DOHH2 (cell line): Measurements from ENCODE around the gene DOHH.

Source experiments
- H3F3A ChIP-seq: fragments of 200-600 bp; sonication (generic), shearing (Covaris generic); 2 replicates; pipeline ENCODE4 v1.6.0; 2016; ENCODE audit warnings: antibody characterized with exemption, mild to moderate bottlenecking; ENCODE audit not compliant: control insufficient read depth, insufficient read depth
- H3K27ac ChIP-seq: fragments of 200-600 bp; sonication (generic); 2 replicates; pipeline ENCODE4 v1.5.1; 2014; ENCODE audit warnings: low read depth, mild to moderate bottlenecking, low read length, moderate library complexity
- H3K27me3 ChIP-seq: fragments of 200-600 bp; sonication (generic); 2 replicates; pipeline ENCODE4 v1.6.1; 2014; ENCODE audit warnings: mild to moderate bottlenecking, low read length, mixed read lengths; ENCODE audit not compliant: control insufficient read depth
- H3K36me3 ChIP-seq: fragments of 200-600 bp; sonication (generic); 2 replicates; pipeline ENCODE4 v1.6.1; 2014; ENCODE audit warnings: mild to moderate bottlenecking, low read length, moderate library complexity, mixed read lengths; ENCODE audit not compliant: control insufficient read depth
- H3K4me1 ChIP-seq: fragments of 200-600 bp; sonication (generic); 2 replicates; pipeline ENCODE4 v1.6.1; 2014; ENCODE audit warnings: mild to moderate bottlenecking, low read length, mixed read lengths; ENCODE audit not compliant: control insufficient read depth
- H3K4me2 ChIP-seq: fragments of 200-600 bp; sonication (generic); 2 replicates; pipeline ENCODE4 v1.6.0; 2014; ENCODE audit warnings: mild to moderate bottlenecking, low read length, moderate library complexity
- H3K4me3 ChIP-seq: fragments of 200-600 bp; sonication (generic); 2 replicates; pipeline ENCODE4 v1.5.1; 2014; ENCODE audit warnings: mild to moderate bottlenecking, low read length, mixed read lengths
- H3K79me2 ChIP-seq: fragments of 200-600 bp; sonication (generic); 2 replicates; pipeline ENCODE4 v1.6.1; 2014; ENCODE audit warnings: mild to moderate bottlenecking, low read length, mixed read lengths; ENCODE audit not compliant: control insufficient read depth
- H3K9me2 ChIP-seq: fragments of 200-600 bp; sonication (generic); replicated peaks from 2 replicates; pipeline ENCODE4 v1.6.1; 2014; ENCODE audit warnings: mild to moderate bottlenecking, low read length, mixed read lengths; ENCODE audit not compliant: control insufficient read depth
- H3K9me3 ChIP-seq: fragments of 200-600 bp; sonication (generic); 2 replicates; pipeline ENCODE4 v1.6.1; 2014; ENCODE audit warnings: antibody characterized with exemption, low read length, mixed read lengths; ENCODE audit not compliant: control insufficient read depth, insufficient read depth
- H4K20me1 ChIP-seq: fragments of 200-600 bp; sonication (generic); 2 replicates; pipeline ENCODE4 v1.6.0; 2014; ENCODE audit warnings: low read depth, mild to moderate bottlenecking, antibody characterized with exemption, low read length, moderate library complexity; ENCODE audit not compliant: control insufficient read depth, insufficient read depth
- EZH2phosphoT487 ChIP-seq: fragments of 200-600 bp; sonication (generic); IDR thresholded peaks from 2 replicates; pipeline ENCODE4 v1.6.1; 2017; ENCODE audit warnings: borderline replicate concordance, mild to moderate bottlenecking, antibody characterized with exemption, low read length, moderate library complexity, mixed read lengths
- TF ChIP-seq, protein P1 (sequence below): fragments of 200-600 bp; sonication (generic); IDR thresholded peaks from one replicate; pipeline ENCODE4 v1.5.1; 2014; ENCODE audit warnings: antibody characterized with exemption, mild to moderate bottlenecking, low read depth, low read length; ENCODE audit not compliant: poor library complexity, severe bottlenecking

Gene DOHH

GRCh38 chr19:3534375-3535234 lies 34.1 kb upstream of the DOHH start:
- H3K79me2 ChIP-seq: no peaks in the 10 kb centered on the region
- TF ChIP-seq, protein P1, sequence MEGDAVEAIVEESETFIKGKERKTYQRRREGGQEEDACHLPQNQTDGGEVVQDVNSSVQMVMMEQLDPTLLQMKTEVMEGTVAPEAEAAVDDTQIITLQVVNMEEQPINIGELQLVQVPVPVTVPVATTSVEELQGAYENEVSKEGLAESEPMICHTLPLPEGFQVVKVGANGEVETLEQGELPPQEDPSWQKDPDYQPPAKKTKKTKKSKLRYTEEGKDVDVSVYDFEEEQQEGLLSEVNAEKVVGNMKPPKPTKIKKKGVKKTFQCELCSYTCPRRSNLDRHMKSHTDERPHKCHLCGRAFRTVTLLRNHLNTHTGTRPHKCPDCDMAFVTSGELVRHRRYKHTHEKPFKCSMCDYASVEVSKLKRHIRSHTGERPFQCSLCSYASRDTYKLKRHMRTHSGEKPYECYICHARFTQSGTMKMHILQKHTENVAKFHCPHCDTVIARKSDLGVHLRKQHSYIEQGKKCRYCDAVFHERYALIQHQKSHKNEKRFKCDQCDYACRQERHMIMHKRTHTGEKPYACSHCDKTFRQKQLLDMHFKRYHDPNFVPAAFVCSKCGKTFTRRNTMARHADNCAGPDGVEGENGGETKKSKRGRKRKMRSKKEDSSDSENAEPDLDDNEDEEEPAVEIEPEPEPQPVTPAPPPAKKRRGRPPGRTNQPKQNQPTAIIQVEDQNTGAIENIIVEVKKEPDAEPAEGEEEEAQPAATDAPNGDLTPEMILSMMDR: no peak
- TF ChIP-seq EZH2phosphoT487: no peak
- H3K4me2 ChIP-seq: no peak overlapping the region
- H3F3A ChIP-seq: no peaks in the 10 kb centered on the region
- no peaks in the 10 kb centered on the region for H3K4me1 ChIP-seq
- peaks cover 52% of the 10 kb centered on the region for H3K36me3 ChIP-seq
- no peaks in the 10 kb centered on the region for H3K9me3 ChIP-seq
- H3K27me3 ChIP-seq: no peaks in the 10 kb centered on the region
- H4K20me1 ChIP-seq: no peaks in the 10 kb centered on the region
- no peaks in the 10 kb centered on the region for H3K9me2 ChIP-seq
- no peak overlapping the region for H3K4me3 ChIP-seq
- no peak overlapping the region for H3K27ac ChIP-seq

DNA sequence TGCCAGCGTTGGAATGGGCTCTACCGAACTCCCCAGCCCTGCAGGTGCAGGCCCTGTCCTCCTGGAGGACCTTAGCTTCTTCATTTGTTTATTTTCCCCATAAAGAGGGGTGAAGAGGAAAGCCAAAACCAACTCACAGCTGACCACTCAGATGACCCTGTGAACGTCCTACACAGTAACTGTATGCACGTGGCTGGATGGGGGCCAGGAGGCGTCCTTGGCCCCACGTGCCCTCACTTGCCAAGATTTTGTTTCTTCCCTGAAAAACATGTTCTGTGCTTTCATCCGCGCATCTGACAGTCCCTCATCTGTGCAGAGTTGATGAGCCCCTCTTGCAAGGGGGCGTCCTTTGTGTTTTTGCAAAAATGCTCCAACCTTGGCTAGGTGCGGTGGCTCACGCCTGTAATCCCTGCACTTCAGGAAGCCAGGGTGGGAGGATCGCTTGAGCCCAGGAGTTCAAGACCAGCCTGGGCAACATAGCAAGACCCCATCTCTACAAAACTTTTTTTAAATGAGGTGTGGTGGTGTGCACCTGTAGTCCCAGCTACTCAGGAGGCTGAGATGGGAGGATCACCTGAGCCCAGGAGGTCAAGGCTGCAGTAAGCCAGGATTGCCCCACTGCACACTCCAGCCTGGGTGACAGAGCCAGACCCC lies 33.2 kb upstream of the DOHH start:
- no peaks in the 10 kb centered on the region for H3K4me1 ChIP-seq
- H3K4me2 ChIP-seq: no peak overlapping the region
- no peaks in the 10 kb centered on the region for H3F3A ChIP-seq
- TF ChIP-seq, protein P1: no peak
- TF ChIP-seq EZH2phosphoT487: no peak
- peaks cover 49% of the 10 kb centered on the region for H3K36me3 ChIP-seq
- no peaks in the 10 kb centered on the region for H3K9me2 ChIP-seq
- no peak overlapping the region for H3K4me3 ChIP-seq
- no peaks in the 10 kb centered on the region for H3K9me3 ChIP-seq
- no peaks in the 10 kb centered on the region for H4K20me1 ChIP-seq
- no peaks in the 10 kb centered on the region for H3K27me3 ChIP-seq
- H3K27ac ChIP-seq: no peak overlapping the region
- no peaks in the 10 kb centered on the region for H3K79me2 ChIP-seq

DNA sequence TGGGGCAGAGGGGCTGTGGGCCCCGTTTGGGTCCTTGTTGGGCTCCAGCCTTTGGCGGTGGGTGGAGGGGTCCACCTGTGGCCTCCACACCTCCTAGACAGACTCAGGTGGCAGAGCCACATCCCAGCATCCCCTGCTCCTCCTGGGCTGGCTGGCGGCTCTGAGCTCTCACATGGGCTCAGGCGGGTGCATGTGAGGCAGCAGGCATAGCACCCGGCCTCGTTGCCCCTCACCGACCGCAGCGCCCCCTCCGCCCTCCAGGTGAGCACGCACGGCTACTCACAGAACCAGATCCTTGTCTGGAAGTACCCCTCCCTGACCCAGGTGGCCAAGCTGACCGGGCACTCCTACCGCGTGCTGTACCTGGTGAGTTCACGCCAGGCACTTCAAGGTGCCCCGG lies 32.6 kb upstream of the DOHH start:
- Histone ChIP-seq H3K36me3 (peaks cover 44% of the 10 kb centered on the region), H4K20me1 (no peaks in the 10 kb centered on the region), H3K4me2 (no peak overlapping the region), H3K79me2 (no peaks in the 10 kb centered on the region), H3K9me2 (no peaks in the 10 kb centered on the region), H3K9me3 (no peaks in the 10 kb centered on the region), H3K27ac (no peak overlapping the region), H3K4me3 (no peak overlapping the region), H3K4me1 (no peaks in the 10 kb centered on the region), H3F3A (no peaks in the 10 kb centered on the region), H3K27me3 (no peaks in the 10 kb centered on the region)
- TF ChIP-seq, protein P1: no peak
- no peak for TF ChIP-seq EZH2phosphoT487
